ENCODE measurements around the gene CCNF. TPM values are rescaled to one million over a fixed set of nuclear protein-coding genes. Genes with fewer than 3 reads are reported as not detected.

The CCNF gene
- total and polyA plus RNA-seq, 2 experiments from 2014 or later: 9.2 to 44.0 TPM

DNA sequence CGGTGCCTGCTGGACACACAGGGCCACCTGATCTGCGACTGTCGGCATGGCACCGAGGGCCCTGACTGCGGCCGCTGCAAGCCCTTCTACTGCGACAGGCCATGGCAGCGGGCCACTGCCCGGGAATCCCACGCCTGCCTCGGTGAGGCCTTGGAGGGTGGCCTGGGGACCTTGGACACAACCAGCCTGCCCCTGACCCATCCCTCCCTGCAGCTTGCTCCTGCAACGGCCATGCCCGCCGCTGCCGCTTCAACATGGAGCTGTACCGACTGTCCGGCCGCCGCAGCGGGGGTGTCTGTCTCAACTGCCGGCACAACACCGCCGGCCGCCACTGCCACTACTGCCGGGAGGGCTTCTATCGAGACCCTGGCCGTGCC is 43.2 kb downstream of the CCNF start:
- no peak for DNase-seq (ENCODE audit: low read depth in 1 of 2, low spot score in 1 of 2)
- no peaks in the 10 kb centered on the region for H3K36me3 ChIP-seq
- TF ChIP-seq, protein P1, sequence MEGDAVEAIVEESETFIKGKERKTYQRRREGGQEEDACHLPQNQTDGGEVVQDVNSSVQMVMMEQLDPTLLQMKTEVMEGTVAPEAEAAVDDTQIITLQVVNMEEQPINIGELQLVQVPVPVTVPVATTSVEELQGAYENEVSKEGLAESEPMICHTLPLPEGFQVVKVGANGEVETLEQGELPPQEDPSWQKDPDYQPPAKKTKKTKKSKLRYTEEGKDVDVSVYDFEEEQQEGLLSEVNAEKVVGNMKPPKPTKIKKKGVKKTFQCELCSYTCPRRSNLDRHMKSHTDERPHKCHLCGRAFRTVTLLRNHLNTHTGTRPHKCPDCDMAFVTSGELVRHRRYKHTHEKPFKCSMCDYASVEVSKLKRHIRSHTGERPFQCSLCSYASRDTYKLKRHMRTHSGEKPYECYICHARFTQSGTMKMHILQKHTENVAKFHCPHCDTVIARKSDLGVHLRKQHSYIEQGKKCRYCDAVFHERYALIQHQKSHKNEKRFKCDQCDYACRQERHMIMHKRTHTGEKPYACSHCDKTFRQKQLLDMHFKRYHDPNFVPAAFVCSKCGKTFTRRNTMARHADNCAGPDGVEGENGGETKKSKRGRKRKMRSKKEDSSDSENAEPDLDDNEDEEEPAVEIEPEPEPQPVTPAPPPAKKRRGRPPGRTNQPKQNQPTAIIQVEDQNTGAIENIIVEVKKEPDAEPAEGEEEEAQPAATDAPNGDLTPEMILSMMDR (IDR thresholded peaks at IDR 0.05; ENCODE audit: low read depth, low read length): no peak
- H3K27me3 ChIP-seq: peaks cover 15% of the 10 kb centered on the region
- no peaks in the 10 kb centered on the region for H3K9me3 ChIP-seq (ENCODE audit: low read depth)
- H3K4me1 ChIP-seq (ENCODE audit: low read depth): peaks cover 41% of the 10 kb centered on the region
- H3K27ac ChIP-seq: no peak overlapping the region
- no peak overlapping the region for H3K4me3 ChIP-seq

DNA sequence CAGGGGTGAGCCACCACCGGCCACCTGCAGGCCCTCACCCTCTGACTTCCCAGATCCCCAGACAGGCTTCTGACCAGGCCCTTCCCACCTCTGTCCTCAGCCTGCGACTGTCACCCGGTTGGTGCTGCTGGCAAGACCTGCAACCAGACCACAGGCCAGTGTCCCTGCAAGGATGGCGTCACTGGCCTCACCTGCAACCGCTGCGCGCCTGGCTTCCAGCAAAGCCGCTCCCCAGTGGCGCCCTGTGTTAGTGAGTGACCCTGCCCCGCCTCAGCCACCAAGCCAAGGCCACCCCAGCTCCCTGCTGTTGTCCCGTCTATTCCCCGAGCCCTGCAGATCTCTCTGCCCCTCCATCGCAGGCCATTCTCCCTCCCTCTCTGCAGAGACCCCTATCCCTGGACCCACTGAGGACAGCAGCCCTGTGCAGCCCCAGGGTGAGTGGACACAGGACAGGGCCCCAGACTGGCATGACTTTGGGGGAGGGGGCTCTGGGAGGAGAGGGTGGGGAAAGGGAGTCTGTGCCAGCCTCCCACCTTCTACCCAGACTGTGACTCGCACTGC is 43.7 kb downstream of the CCNF start:
- DNase-seq (ENCODE audit: low read depth in 1 of 2, low spot score in 1 of 2): no peak
- no peaks in the 10 kb centered on the region for H3K36me3 ChIP-seq
- no peak overlapping the region for H3K4me3 ChIP-seq
- H3K4me1 ChIP-seq (ENCODE audit: low read depth): peaks cover 41% of the 10 kb centered on the region
- H3K27me3 ChIP-seq: peaks cover 15% of the 10 kb centered on the region
- H3K9me3 ChIP-seq (ENCODE audit: low read depth): no peaks in the 10 kb centered on the region
- TF ChIP-seq, protein P1 (IDR thresholded peaks at IDR 0.05; ENCODE audit: low read depth, low read length): no peak
- H3K27ac ChIP-seq: no peak overlapping the region

DNA sequence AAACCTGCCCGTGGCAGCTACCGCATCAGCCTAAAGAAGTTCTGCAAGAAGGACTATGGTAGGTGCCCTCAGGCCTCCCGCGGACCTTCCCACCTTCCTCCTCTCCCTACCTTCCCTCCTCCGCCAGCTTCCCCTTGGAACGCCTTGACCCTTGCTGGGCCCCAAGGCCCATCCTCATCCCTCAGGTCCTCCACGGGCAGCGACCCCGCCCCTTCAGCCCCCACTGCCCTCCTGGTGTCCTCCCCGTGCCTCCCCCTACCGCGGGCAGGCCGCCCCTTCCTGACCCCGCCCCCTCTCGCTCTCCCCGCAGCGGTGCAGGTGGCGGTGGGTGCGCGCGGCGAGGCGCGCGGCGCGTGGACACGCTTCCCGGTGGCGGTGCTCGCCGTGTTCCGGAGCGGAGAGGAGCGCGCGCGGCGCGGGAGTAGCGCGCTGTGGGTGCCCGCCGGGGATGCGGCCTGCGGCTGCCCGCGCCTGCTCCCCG is 44.2 kb downstream of the CCNF start:
- Histone ChIP-seq H3K27me3 (peaks cover 15% of the 10 kb centered on the region), H3K9me3 (ENCODE audit: low read depth) (no peaks in the 10 kb centered on the region), H3K27ac (no peak overlapping the region), H3K36me3 (no peaks in the 10 kb centered on the region), H3K4me3 (peak overlapping the region; percentile 99), H3K4me1 (ENCODE audit: low read depth) (peaks cover 35% of the 10 kb centered on the region)
- no peak for DNase-seq (ENCODE audit: low read depth in 1 of 2, low spot score in 1 of 2)
- TF ChIP-seq, protein P1 (IDR thresholded peaks at IDR 0.05; ENCODE audit: low read depth, low read length): no peak

- Histone ChIP-seq H3K36me3 (no peaks in the 10 kb centered on the region), H3K27ac (peak overlapping the region; percentile 81), H3K4me3 (peak overlapping the region; percentile 99), H3K9me3 (ENCODE audit: low read depth) (no peaks in the 10 kb centered on the region), H3K4me1 (ENCODE audit: low read depth) (peaks cover 28% of the 10 kb centered on the region), H3K27me3 (peaks cover 15% of the 10 kb centered on the region)
- DNase-seq (ENCODE audit: low read depth in 1 of 2, low spot score in 1 of 2): peak; percentile 39 to 74
- TF ChIP-seq, protein P1 (IDR thresholded peaks at IDR 0.05; ENCODE audit: low read depth, low read length): peak; percentile 8
These were observed 45.0 kb downstream of the CCNF start for GRCh38 chr16:2473999-2474876.

GRCh38 chr16:2474877-2475412 is 45.7 kb downstream of the CCNF start, which contains the start of gene TBC1D24:
TBC1D24 (plus strand) TSS chr16:2475127; CDS start chr16:2496149, 21,022 bp downstream.
- H3K9me3 ChIP-seq (ENCODE audit: low read depth): no peaks in the 10 kb centered on the region
- no peaks in the 10 kb centered on the region for H3K36me3 ChIP-seq
- peak within 1 kb of the TSS; percentile 81 for H3K27ac ChIP-seq
- peak; percentile 86 to 93 for DNase-seq (ENCODE audit: low read depth in 1 of 2, low spot score in 1 of 2)
- H3K27me3 ChIP-seq: peaks cover 15% of the 10 kb centered on the region
- TF ChIP-seq, protein P1 (IDR thresholded peaks at IDR 0.05; ENCODE audit: low read depth, low read length): no peak
- peaks cover 22% of the 10 kb centered on the region for H3K4me1 ChIP-seq (ENCODE audit: low read depth)
- H3K4me3 ChIP-seq: peak within 1 kb of the TSS; percentile 99

Data from cardiac muscle cell (in vitro differentiated cells and primary cell).